OCI-LY7 (cell line): ENCODE results near the gene MCCC1. TPM values are rescaled to one million over a fixed set of nuclear protein-coding genes. Genes with fewer than 3 reads are reported as not detected.

Experiments
- BruUV-seq: library from RNA; stranded (reverse); fragments of 400-500 nt; replicated peaks from 2 replicates; lab custom pipeline; 2021; lab: Mats Ljungman, UMichigan
- CTCF ChIA-PET: fragments of 300-600 bp; sonication (Branson Sonifier 250); formaldehyde crosslinking; loops from one replicate; lab custom pipeline; 2022; ENCODE audit warnings: antibody characterized with exemption; ENCODE audit not compliant: unreplicated experiment; lab: Charles Lee
- POLR2A ChIA-PET: fragments of 300-600 bp; sonication (Branson Sonifier 250); formaldehyde crosslinking; loops from one replicate; lab custom pipeline; 2022; ENCODE audit warnings: antibody characterized with exemption; lab: Charles Lee
- DNase-seq: peaks from one replicate; pipeline ENCODE4 v3.0.0-alpha.2; 2015; ENCODE audit warnings: low spot score
- H2AFZ ChIP-seq: fragments of 200-600 bp; sonication (generic), shearing (Covaris generic); 2 replicates; pipeline ENCODE4 v1.6.1; 2014; ENCODE audit warnings: mild to moderate bottlenecking, antibody characterized with exemption, low read length, moderate library complexity
- H3K27ac ChIP-seq: fragments of 200-600 bp; sonication (generic); 2 replicates; pipeline ENCODE4 v1.5.1; 2014; ENCODE audit warnings: mixed run types, low read depth, mild to moderate bottlenecking, moderate library complexity, low read length, inconsistent platforms; ENCODE audit not compliant: poor library complexity, severe bottlenecking
- H3K36me3 ChIP-seq: fragments of 200-600 bp; sonication (generic); 2 replicates; pipeline ENCODE4 v1.6.1; 2014; ENCODE audit warnings: mild to moderate bottlenecking, antibody characterized with exemption, low read length, moderate library complexity, mixed read lengths; ENCODE audit not compliant: insufficient read depth
- H3K4me1 ChIP-seq: fragments of 200-600 bp; sonication (generic); 2 replicates; pipeline ENCODE4 v1.5.1; 2014; ENCODE audit warnings: mild to moderate bottlenecking, low read length; ENCODE audit not compliant: insufficient read depth, poor library complexity, severe bottlenecking
- H3K4me2 ChIP-seq: fragments of 200-600 bp; sonication (generic); 2 replicates; pipeline ENCODE4 v1.6.1; 2014; ENCODE audit warnings: mild to moderate bottlenecking, low read length
- H3K4me3 ChIP-seq: fragments of 200-600 bp; sonication (generic); 2 replicates; pipeline ENCODE4 v1.5.1; 2014; ENCODE audit warnings: mild to moderate bottlenecking, low read depth, low read length; ENCODE audit not compliant: poor library complexity, severe bottlenecking
- H3K79me2 ChIP-seq: fragments of 200-600 bp; sonication (generic); 2 replicates; pipeline ENCODE4 v1.6.1; 2016; ENCODE audit warnings: low read depth, mild to moderate bottlenecking, low read length, moderate library complexity, mixed read lengths; ENCODE audit not compliant: insufficient read depth
- H3K9me2 ChIP-seq: fragments of 200-600 bp; sonication (generic); 2 replicates; pipeline ENCODE4 v1.6.1; 2016; ENCODE audit warnings: mild to moderate bottlenecking, low read length, mixed read lengths; ENCODE audit not compliant: insufficient read depth
- H3K9me3 ChIP-seq: fragments of 200-600 bp; sonication (generic); 2 replicates; pipeline ENCODE4 v1.6.1; 2014; ENCODE audit warnings: mild to moderate bottlenecking, mixed run types, low read length, mixed read lengths
- H4K20me1 ChIP-seq: fragments of 200-600 bp; sonication (generic); 2 replicates; pipeline ENCODE4 v1.6.1; 2014; ENCODE audit warnings: mild to moderate bottlenecking, antibody characterized with exemption, low read length, moderate library complexity, mixed read lengths; ENCODE audit not compliant: insufficient read depth
- CTCF ChIP-seq: fragments of 200-600 bp; sonication (generic); conservative IDR thresholded peaks from 2 replicates; pipeline ENCODE4 v1.5.1; 2014; ENCODE audit warnings: mild to moderate bottlenecking, antibody characterized with exemption, low read length, moderate library complexity, mixed read lengths
- EZH2phosphoT487 ChIP-seq: fragments of 200-600 bp; sonication (generic); IDR thresholded peaks from 2 replicates; pipeline ENCODE4 v1.6.1; 2018; ENCODE audit warnings: low read depth, borderline replicate concordance, mild to moderate bottlenecking, mixed run types, antibody characterized with exemption, low read length, moderate library complexity, mixed read lengths
- intact Hi-C: fragments of 100-400 bp; cut with micrococcal nuclease; formaldehyde crosslinking; loops from one replicate; pipeline ENCODE4 v1.10.0; 2022; ENCODE audit not compliant: unreplicated experiment
- total RNA-seq, 2 experiments: library from RNA; depleted of rRNA in 1 of 2; stranded (reverse); fragments of >200 nt in 1 of 2; shearing (Covaris generic) in 1 of 2; gene quantifications; 2 replicates each; pipeline ENCODE4 v1.2.3, GENCODE V29; 2014 to 2022

MCCC1 gene
- total RNA-seq, 2 experiments from 2014 or later, result 29.9 to 57.5 TPM

DNA sequence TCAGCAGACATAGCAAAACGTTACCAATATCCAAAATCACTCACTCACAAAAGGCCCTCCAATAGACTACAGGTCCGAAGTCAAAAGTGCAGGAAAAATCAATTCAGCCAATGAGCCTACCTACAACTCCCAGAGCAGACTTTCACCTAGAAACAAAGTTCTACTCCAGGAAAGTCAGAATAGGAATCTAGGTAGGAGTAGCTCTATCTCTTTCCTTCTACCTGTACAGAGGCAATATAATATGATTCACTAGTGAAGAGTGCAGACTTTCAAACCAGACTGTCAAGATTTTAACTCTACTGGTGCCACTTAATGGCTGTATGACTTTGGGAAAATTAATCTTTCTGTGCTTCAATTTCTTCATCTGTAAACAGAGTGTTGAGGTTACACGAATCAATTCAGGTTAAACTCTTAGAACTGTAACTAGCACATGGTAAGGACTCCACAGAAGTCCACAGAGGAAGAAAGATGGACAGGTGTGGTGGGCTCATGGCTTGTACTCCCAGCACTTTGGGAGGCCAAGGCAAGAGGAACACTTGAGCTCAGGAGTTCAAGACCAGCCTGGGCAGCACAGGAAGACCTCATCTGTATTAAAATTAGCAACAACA, 128.4 kb downstream of the MCCC1 start:
- TF ChIP-seq EZH2phosphoT487 (no peak), CTCF (no peak)
- Histone ChIP-seq H3K4me1 (peaks cover 30% of the 10 kb centered on the region), H3K4me2 (no peak overlapping the region), H3K4me3 (no peak overlapping the region), H3K36me3 (no peaks in the 10 kb centered on the region), H3K9me2 (no peaks in the 10 kb centered on the region), H4K20me1 (peaks cover 10% of the 10 kb centered on the region), H3K79me2 (peaks cover 92% of the 10 kb centered on the region), H3K27ac (no peak overlapping the region), H3K9me3 (no peaks in the 10 kb centered on the region), H2AFZ (no peak overlapping the region)
- ChIA-PET CTCF (interaction anchor here (0.8 kb wide), 1 partner anchor 8 kb away, joined by 3 read pairs; no protein-coding TSS in a partner anchor), POLR2A (interaction anchor here (0.6 to 1.5 kb wide), 5 partner anchors 9 to 243 kb away, joined by 3 to 6 read pairs (median 3); partner anchors contain the start of gene DCUN1D1)
- intact Hi-C loops, result loop anchor here (10.0 kb wide), 1 partner anchor 256 kb away; no protein-coding TSS in a partner anchor
- no TSS peak for BruUV-seq
- no peak for DNase-seq

GRCh38 chr3:182969853-182970252, 129.4 kb downstream of the MCCC1 start:
- CTCF ChIA-PET, result no interaction called here
- no TSS peak for BruUV-seq
- Histone ChIP-seq H3K9me2 (no peaks in the 10 kb centered on the region), H3K9me3 (no peaks in the 10 kb centered on the region), H2AFZ (no peak overlapping the region), H3K4me2 (no peak overlapping the region), H3K27ac (no peak overlapping the region), H4K20me1 (peaks cover 10% of the 10 kb centered on the region), H3K79me2 (peaks cover 92% of the 10 kb centered on the region), H3K4me1 (peaks cover 32% of the 10 kb centered on the region), H3K36me3 (peaks cover 9% of the 10 kb centered on the region), H3K4me3 (no peak overlapping the region)
- no peak for DNase-seq
- POLR2A ChIA-PET, result interaction anchor here (1.0 to 1.6 kb wide), 4 partner anchors 8 to 61 kb away, joined by 3 to 6 read pairs (median 4); partner anchors contain the start of gene DCUN1D1
- TF ChIP-seq EZH2phosphoT487, result no peak
- no peak for TF ChIP-seq CTCF
- intact Hi-C loops, result loop anchor here (10.0 kb wide), 1 partner anchor 255 kb away; no protein-coding TSS in a partner anchor

- Histone ChIP-seq H3K9me2 (no peaks in the 10 kb centered on the region), H3K4me2 (no peak overlapping the region), H3K79me2 (peaks cover 88% of the 10 kb centered on the region), H4K20me1 (peaks cover 10% of the 10 kb centered on the region), H3K4me1 (peaks cover 32% of the 10 kb centered on the region), H3K36me3 (peaks cover 13% of the 10 kb centered on the region), H3K4me3 (no peak overlapping the region), H2AFZ (no peak overlapping the region), H3K9me3 (no peaks in the 10 kb centered on the region), H3K27ac (no peak overlapping the region)
- intact Hi-C loops, result no loop called here
- no TSS peak for BruUV-seq
- POLR2A ChIA-PET, result interaction anchor here (1.0 to 1.6 kb wide), 5 partner anchors 8 to 61 kb away, joined by 3 to 4 read pairs (median 3); no protein-coding TSS in a partner anchor
- CTCF ChIA-PET, result no interaction called here
- no peak for DNase-seq
- TF ChIP-seq CTCF (no peak), EZH2phosphoT487 (no peak)
Measured at GRCh38 chr3:182969277-182969676, 130.0 kb downstream of the MCCC1 start.
